RWPE1 (cell line): Measurements from ENCODE around the gene FMO2.

Source experiments
- CTCF ChIA-PET: fragments of 350-600 bp; sonication (Branson Sonifier 250); formaldehyde crosslinking; extraction: SDS; loops from one replicate; lab custom pipeline; 2021; lab: Yijun Ruan, JAX
- POLR2A ChIA-PET: fragments of 400-600 bp; formaldehyde crosslinking; extraction: SDS; loops from one replicate; lab custom pipeline; 2020; ENCODE audit warnings: antibody characterized with exemption; ENCODE audit not compliant: low non-redundant PET; lab: Yijun Ruan, JAX
- DNase-seq: peaks from one replicate; pipeline ENCODE4 v3.0.0; 2012; ENCODE audit warnings: low spot score
- H3K27ac ChIP-seq: fragments of 450-650 bp; 2 replicates; pipeline ENCODE4 v1.5.1; 2017
- CTCF ChIP-seq: fragments of 450-650 bp; conservative IDR thresholded peaks from 2 replicates; pipeline ENCODE4 v1.5.1; 2017; ENCODE audit warnings: low read depth, mild to moderate bottlenecking

Gene FMO2

DNA sequence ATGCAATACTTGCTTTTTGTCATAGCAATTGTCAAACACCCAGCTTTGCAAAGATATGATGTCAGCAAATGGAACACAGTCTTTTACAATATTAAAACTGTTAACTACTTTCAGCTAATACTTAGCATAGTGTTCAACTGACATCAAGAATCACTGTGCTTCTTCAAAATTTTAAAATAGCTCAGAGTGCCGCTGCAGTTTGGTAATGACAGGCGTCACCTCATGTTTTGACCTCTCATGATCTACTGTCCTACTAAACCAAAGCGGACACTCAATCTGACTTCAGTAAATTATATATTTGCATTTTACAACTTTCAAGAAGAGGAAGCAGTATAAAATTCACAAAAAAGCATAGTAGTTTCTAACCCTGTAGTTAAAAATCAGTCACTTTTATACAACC lies 65.2 kb downstream of the FMO2 start:
- TF ChIP-seq CTCF: no peak
- ChIA-PET POLR2A (no interaction called here), CTCF (interaction anchor here (0.7 kb wide), 1 partner anchor 356 kb away, joined by 4 read pairs; no protein-coding TSS in a partner anchor)
- DNase-seq: no peak
- no peak overlapping the region for H3K27ac ChIP-seq

- CTCF ChIA-PET: interaction anchor here (0.6 to 1.6 kb wide), 5 partner anchors 16 to 255 kb away, joined by 3 to 4 read pairs (median 3); no protein-coding TSS in a partner anchor
- H3K27ac ChIP-seq: no peak overlapping the region
- DNase-seq: peak; percentile 25
- TF ChIP-seq CTCF: peak; percentile 71
- POLR2A ChIA-PET: no interaction called here
These were observed 66.2 kb downstream of the FMO2 start for GRCh38 chr1:171251042-171251951.

GRCh38 chr1:171251952-171252300 lies 66.8 kb downstream of the FMO2 start:
- ChIA-PET POLR2A (no interaction called here), CTCF (interaction anchor here (0.6 to 1.6 kb wide), 4 partner anchors 16 to 255 kb away, joined by 3 to 4 read pairs (median 3); no protein-coding TSS in a partner anchor)
- DNase-seq: no peak
- TF ChIP-seq CTCF: no peak
- no peak overlapping the region for H3K27ac ChIP-seq

- H3K27ac ChIP-seq: no peak overlapping the region
- no peak for TF ChIP-seq CTCF
- no peak for DNase-seq
- ChIA-PET CTCF (interaction anchor here (0.6 to 1.1 kb wide), 2 partner anchors 33 to 254 kb away, joined by 3 read pairs; no protein-coding TSS in a partner anchor), POLR2A (no interaction called here)
These were observed 67.4 kb downstream of the FMO2 start for GRCh38 chr1:171252482-171252881.

DNA sequence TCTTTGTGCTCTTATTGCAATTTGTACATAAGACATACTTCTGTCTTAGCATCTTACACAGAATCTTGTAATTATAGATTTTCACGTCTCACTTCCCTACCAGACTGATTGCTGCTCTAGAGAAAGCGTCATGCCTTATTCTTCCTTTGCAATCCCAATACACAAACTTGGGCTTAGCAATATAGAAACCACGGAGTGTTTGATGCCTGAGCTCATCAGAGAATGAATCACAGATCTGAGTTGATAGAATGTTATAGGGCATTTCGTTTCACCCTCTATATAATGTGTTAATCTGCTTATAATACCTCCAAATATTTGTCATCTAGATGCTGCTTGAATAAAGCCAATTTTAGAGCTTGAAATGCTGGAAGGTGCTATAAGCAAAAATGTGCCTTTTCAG lies 69.8 kb downstream of the FMO2 start:
- no peak overlapping the region for H3K27ac ChIP-seq
- no peak for TF ChIP-seq CTCF
- ChIA-PET CTCF (interaction anchor here (0.7 kb wide), 1 partner anchor 71 kb away, joined by 3 read pairs; no protein-coding TSS in a partner anchor), POLR2A (no interaction called here)
- peak; percentile 23 for DNase-seq

GRCh38 chr1:171256940-171257606 lies 72.0 kb downstream of the FMO2 start:
- TF ChIP-seq CTCF: no peak
- H3K27ac ChIP-seq: no peak overlapping the region
- CTCF ChIA-PET: interaction anchor here (0.6 to 2.0 kb wide), 2 partner anchors 12 to 293 kb away, joined by 4 to 8 read pairs; no protein-coding TSS in a partner anchor
- DNase-seq: peak; percentile 71
- POLR2A ChIA-PET: no interaction called here
